EL (cell line): Measurements from ENCODE around the gene PXMP4.

Source experiments
- DNase-seq: peaks from one replicate; pipeline ENCODE4 v3.0.0-alpha.2; 2016

PXMP4 gene

DNA sequence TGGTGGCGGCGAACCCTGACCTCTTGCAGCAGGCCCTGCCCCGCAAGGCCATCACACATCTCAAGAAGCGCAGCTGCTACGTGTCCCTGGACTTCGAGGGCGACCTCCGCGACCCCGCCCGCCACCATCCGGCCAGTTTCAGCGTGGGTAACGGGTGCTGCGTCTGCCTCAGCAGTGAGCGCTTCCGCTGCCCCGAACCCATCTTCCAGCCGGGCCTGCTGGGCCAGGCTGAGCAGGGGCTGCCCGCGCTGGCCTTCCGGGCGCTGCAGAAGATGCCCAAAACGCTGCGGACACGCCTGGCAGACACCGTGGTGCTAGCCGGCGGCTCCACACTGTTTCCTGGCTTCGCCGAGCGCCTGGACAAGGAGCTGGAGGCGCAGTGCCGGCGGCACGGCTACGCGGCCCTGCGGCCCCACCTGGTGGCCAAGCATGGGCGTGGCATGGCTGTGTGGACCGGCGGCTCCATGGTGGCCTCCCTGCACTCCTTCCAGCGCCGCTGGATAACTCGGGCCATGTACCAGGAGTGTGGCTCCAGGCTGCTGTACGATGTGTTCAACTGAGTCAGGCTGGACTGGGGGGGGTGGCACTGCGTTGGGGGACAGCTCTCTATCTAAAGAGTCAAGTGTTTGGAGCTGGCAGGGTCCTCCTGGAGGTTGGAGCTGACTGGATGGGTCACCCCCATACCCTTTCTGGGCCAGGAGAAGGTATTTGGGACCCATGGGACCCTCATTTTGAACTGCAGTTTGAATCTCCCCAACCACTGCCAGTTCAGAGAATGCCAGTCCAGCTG lies 52.2 kb downstream of the PXMP4 start:
- peak; percentile 83 for DNase-seq

- DNase-seq, result no peak
These were observed 52.9 kb downstream of the PXMP4 start for GRCh38 chr20:33667245-33667675.

- DNase-seq, result peak; percentile 99
These were observed 53.5 kb downstream of the PXMP4 start, which contains the start of gene ACTL10 for GRCh38 chr20:33666293-33667244. ACTL10 (plus strand) TSS chr20:33666943; CDS start chr20:33667498, 555 bp downstream.

DNA sequence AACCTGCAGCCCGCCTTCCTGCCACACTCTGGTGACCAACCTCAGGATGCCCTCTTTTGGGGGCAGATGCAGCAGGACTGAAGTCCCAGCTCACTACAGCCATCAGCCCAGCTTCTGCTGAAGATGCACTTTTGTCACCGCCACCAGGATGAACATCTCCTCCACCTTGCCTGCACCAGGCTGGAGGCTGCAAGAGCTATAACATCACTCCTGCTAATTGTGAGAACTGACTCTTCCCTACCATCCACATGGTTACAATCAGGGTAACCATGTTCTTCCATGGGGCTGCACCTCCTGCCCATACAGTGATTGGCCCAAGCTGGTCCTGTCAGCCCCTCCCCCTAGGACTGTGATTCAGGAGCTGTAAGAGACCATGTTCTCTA lies 55.4 kb downstream of the PXMP4 start:
- no peak for DNase-seq

DNA sequence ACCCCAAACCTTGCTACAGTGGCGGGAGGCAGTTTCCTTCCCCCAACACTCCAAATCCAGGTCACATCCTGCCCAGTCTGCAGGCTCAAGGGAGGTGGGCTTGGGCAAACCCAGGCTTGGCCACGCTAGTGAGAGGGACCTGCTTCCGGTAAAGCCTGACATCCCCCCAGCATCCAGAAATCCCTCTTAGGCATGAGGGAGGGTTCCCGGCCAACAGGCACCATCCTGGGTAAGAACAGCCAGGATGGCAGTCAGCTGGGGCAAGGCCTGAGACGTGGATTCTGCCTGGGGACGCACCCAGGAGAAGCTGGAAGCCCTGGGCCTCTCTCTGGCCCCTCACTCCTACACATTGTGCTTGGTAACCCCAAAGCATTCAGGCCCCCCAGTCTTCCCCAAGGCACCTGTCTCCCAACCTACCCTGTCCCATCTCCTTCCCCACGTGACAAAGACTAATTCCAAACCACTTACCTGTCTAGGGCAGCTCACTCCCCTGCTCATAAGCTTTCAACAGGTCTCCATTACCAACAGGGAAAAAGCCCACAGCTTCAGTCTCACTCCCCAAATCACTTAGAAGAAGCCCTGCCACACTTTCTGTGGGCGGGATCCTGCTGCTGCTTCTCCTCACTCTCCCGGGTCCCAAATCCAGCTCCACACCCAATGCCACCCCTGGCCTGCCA lies 55.9 kb downstream of the PXMP4 start:
- DNase-seq, result no peak

- DNase-seq, result peak; percentile 82
These were observed 56.7 kb downstream of the PXMP4 start for GRCh38 chr20:33663161-33664084.

DNA sequence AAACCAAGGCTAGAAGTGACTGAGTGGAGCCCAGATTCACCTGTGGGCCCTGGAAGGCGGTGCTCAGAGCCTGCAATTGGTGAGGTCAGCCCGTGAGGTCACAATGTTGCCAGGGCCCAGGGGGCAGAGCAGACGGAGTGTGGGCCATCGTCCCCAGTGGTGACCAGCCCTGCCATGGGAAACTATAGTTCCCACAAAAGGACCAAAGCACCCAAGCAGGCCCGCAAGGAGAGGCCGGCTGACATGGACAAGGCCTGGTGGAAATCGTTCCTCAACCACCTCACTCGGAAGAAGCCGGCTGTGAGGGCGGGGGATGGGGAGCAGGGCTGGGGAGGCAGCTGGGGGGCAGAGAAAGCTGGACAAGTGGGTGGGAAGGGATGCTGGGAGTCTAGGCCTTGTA lies 57.9 kb downstream of the PXMP4 start, which contains the start of gene C20orf144:
Gene C20orf144 (plus strand): TSS at position 156 of the 400 bp plus-strand sequence. CDS start 19 bp downstream, at position 175.
- DNase-seq, result no peak

DNA sequence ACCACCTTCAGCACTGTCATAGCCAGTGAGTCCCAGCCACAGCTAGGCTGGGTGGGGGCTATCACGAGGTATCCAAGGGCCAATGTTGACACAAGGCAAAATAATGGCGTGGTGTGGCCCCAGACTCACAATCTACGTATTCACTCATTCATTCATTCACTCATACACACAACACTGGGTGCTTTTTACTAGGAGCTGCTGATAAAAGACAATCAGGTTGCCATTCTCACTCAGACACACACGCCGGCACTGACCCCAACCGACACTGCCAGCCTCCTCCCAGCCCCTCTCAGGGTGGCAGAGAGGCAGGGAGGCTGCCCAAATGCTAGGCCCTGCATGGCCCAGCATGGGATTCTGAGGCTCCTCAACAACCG lies 59.4 kb downstream of the PXMP4 start:
- no peak for DNase-seq

- DNase-seq, result no peak
These were observed 60.0 kb downstream of the PXMP4 start for GRCh38 chr20:33660035-33660684.

- no peak for DNase-seq
These were observed 60.6 kb downstream of the PXMP4 start for GRCh38 chr20:33659341-33660034.

DNA sequence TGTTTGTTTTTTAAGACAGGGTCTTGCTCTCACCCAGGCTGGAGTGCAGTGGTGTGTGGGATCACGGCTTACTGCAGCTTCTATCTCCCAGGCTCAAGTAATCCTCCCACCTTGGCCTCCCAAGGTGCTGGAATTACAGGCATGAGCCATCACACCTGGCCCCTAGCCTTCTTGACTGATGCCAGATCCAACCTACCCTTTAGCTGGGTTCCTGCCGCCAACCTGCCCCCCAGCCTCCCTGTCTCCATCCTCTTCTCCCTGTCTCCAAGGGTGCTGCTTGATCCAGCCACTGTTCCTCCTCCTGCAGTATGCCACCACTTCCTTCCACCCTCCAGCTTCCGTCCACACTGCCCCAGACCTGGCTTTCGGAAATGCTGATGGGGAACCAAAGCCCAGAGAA lies 61.2 kb downstream of the PXMP4 start:
- DNase-seq, result no peak

GRCh38 chr20:33658510-33658909 lies 61.6 kb downstream of the PXMP4 start:
- DNase-seq, result no peak

- DNase-seq, result no peak
These were observed 62.4 kb downstream of the PXMP4 start for GRCh38 chr20:33657704-33658095.

GRCh38 chr20:33656783-33657703 lies 63.1 kb downstream of the PXMP4 start:
- no peak for DNase-seq

DNA sequence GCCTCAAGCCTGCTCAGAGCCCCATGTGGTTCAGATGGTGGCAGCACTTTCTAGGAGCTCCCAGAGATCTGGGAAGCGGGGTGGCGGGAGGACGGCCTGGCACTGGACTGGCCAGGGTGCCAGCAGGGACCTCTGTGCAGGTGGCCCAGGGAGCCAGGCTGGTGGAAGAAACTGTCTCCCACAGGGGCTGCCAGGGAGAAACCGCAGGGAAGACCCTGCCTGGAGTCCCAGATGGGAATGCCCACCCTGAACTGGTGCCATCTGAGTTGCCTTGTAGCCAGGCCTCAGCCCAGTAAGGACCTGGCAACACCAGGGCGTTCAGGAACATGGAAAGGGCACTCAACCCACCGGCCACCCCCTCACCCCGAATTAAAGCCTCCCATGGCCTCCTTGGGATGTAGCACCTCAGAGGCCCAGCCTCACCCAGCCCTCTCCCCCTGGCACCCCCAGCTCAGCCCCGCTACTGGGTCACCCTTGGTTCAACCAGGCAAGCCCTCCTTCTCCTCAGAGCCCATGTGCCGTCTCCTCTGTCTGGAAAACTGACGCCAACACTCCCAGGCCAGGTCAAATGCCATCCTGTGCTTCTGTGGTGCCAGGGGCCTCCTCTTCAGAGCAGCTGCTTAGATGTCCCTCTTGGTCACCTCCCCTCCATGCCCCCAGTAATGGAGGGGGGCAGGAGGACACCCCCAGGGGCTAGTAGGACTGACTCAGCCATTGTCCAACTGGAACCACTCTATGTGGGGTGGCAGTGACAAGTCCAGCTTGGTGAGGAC lies 63.9 kb downstream of the PXMP4 start:
- DNase-seq, result no peak

- no peak for DNase-seq
These were observed 64.9 kb downstream of the PXMP4 start for GRCh38 chr20:33655164-33655563.

- no peak for DNase-seq
These were observed 65.4 kb downstream of the PXMP4 start for GRCh38 chr20:33654680-33655161.

DNA sequence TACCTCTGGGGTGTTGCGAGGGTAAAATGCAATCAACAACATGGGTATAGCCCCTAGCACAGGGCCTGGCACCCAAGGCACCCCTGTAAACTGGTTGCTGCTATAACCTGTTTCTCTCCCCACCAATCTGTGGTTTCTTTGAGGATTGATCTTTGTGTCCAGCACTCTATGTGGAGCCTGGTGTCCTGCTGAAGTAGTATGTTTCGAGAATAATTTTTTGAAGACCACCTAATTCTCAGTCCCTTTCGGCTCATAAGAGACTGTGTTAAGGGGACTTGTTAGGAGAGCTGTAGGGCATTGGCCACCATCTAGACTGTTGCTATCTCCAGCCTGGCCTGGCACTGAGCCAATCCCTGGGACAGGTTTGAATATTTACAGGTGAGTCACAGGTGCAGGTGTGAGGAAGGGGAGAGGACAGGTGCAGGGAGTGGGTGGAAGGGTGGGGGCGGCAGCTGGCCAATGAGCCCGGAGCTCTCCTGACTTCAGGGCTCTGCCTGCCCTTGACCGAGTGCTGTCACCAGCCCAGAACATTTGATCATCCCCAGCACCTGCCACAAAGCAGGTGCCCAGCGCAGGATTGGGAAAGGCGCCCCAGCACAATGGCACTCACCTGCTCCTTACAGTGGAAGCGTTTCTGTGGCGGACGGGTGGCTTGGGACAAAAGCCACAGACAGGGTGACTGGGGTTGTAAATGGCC lies 66.1 kb downstream of the PXMP4 start:
- no peak for DNase-seq
